ENCODE measurements around the gene SPAG17. TPM values are rescaled to one million over a fixed set of nuclear protein-coding genes. Genes with fewer than 3 reads are reported as not detected.

SPAG17 gene
- total and polyA plus RNA-seq, 2 of the 4 experiments (the other 2 are of a cell fraction): 0.10 TPM; not detected in 1

GRCh38 chr1:118093017-118093416 lies 92.0 kb downstream of the SPAG17 start:
- Histone ChIP-seq H3K9me1 (ENCODE audit: insufficient read depth, low read length) (no peaks in the 10 kb centered on the region), H2BK20ac (ENCODE audit: low read depth, low read length) (no peak overlapping the region), H2AK9ac (replicated peaks; ENCODE audit: low read depth, low read length, poor library complexity) (no peak overlapping the region), H3K36me3 (ENCODE audit: control insufficient read depth, insufficient read depth, low read length) (no peaks in the 10 kb centered on the region), H2BK15ac (ENCODE audit: low read depth, low read length) (no peak overlapping the region), H3K4ac (ENCODE audit: low read depth, low read length) (no peak overlapping the region), H3K4me2 (ENCODE audit: low read depth, low read length) (no peak overlapping the region), H2AFZ (replicated peaks; ENCODE audit: low read length, poor library complexity) (no peak overlapping the region), H4K5ac (ENCODE audit: low read depth, low read length) (no peak overlapping the region), H2BK120ac (ENCODE audit: low read depth, low read length) (no peak overlapping the region), H3K27ac (ENCODE audit: insufficient read depth, low read length) (no peak overlapping the region), H3K27me3 (ENCODE audit: control insufficient read depth, insufficient read depth, low read length) (peaks cover 1% of the 10 kb centered on the region), H3K4me1 (ENCODE audit: control insufficient read depth, insufficient read depth, low read length) (no peaks in the 10 kb centered on the region), H3K79me1 (ENCODE audit: low read depth in 1 of 2, low read length in 2 of 2) (no peaks in the 10 kb centered on the region), H4K91ac (ENCODE audit: insufficient read depth, low read depth, low read length) (no peak overlapping the region), H2AK5ac (ENCODE audit: low read depth, low read length) (no peak overlapping the region), H3K9ac (ENCODE audit: low read depth, low read length) (no peak overlapping the region), H3K9me3 (ENCODE audit: control insufficient read depth, insufficient read depth, low read length) (no peaks in the 10 kb centered on the region), H3K18ac (ENCODE audit: low read depth, low read length) (no peak overlapping the region), H4K20me1 (ENCODE audit: insufficient read depth, low read length) (no peaks in the 10 kb centered on the region), H3K56ac (ENCODE audit: extremely low read depth, insufficient read depth, low read length) (no peak overlapping the region), H3K23ac (ENCODE audit: low read depth, low read length) (no peak overlapping the region), H4K8ac (ENCODE audit: low read depth in 2 of 2, low read length in 2 of 2) (no peak overlapping the region), H3K14ac (replicated peaks; ENCODE audit: low read depth, low read length) (no peak overlapping the region), H3K4me3 (ENCODE audit: insufficient read depth, low read depth, low read length) (no peak overlapping the region), H2BK5ac (ENCODE audit: low read depth, low read length, poor library complexity, severe bottlenecking) (no peak overlapping the region)
- intact Hi-C loops (cut with micrococcal nuclease): no loop called here
- in situ Hi-C loops (cut with MboI; ENCODE audit: low sequenced_read_pairs): no loop called here
- TF ChIP-seq SMC3 (IDR thresholded peaks at IDR 0.05; ENCODE audit: low read depth, low read length): no peak
- no peak for TF ChIP-seq RCOR1 (IDR thresholded peaks at IDR 0.05; ENCODE audit: insufficient replicate concordance, low read length)
- TF ChIP-seq ELK1 (IDR thresholded peaks at IDR 0.05; ENCODE audit: borderline replicate concordance, low read depth, low read length): no peak
- TF ChIP-seq MAFK (IDR thresholded peaks at IDR 0.05; ENCODE audit: low read depth, low read length): no peak
- TF ChIP-seq MAZ (IDR thresholded peaks at IDR 0.05; ENCODE audit: borderline replicate concordance, low read depth, low read length): no peak
- TF ChIP-seq CEBPB (IDR thresholded peaks at IDR 0.05; ENCODE audit: low read depth, low read length): no peak
- TF ChIP-seq BHLHE40 (IDR thresholded peaks at IDR 0.05; ENCODE audit: low read depth, low read length): no peak
- no peak for TF ChIP-seq CTCF (conservative IDR thresholded peaks at IDR 0.05; ENCODE audit: low read depth, low read length)
- TF ChIP-seq NFE2L2 (IDR thresholded peaks at IDR 0.05; ENCODE audit: low read depth, low read length): no peak
- TF ChIP-seq USF2 (IDR thresholded peaks at IDR 0.05; ENCODE audit: low read depth, low read length): no peak
- TF ChIP-seq MXI1 (IDR thresholded peaks at IDR 0.05; ENCODE audit: borderline replicate concordance, low read depth, low read length): no peak
- TF ChIP-seq CHD1 (IDR thresholded peaks at IDR 0.05; ENCODE audit: low read depth, low read length): no peak
- TF ChIP-seq RFX5 (IDR thresholded peaks at IDR 0.05; ENCODE audit: low read depth, low read length): no peak
- no peak for TF ChIP-seq FOS (IDR thresholded peaks at IDR 0.05; ENCODE audit: low read depth, low read length)
- ATAC-seq (ENCODE audit: low read depth): no peak
- no peak for DNase-seq
- CTCF ChIA-PET: no interaction called here
- POLR2A ChIA-PET (ENCODE audit: unreplicated experiment): no interaction called here
- dilution Hi-C loops (cut with HindIII; ENCODE audit: low sequenced_read_pairs, unreplicated experiment): no loop called here
- no TSS peak for BruUV-seq (replicated peaks)

All from IMR-90 (cell line).